IMR-90 (cell line): ENCODE results near the gene ALPI. TPM values are rescaled to one million over a fixed set of nuclear protein-coding genes. Genes with fewer than 3 reads are reported as not detected.

Experiments used
- ATAC-seq: fragments of 200-7000 bp; cut with Tn5 transposase; 2 replicates; pipeline ENCODE4 v1.9.1; 2020; ENCODE audit warnings: low read depth, mild to moderate bottlenecking, moderate library complexity
- BruUV-seq: library from RNA; stranded (reverse); fragments of 400-500 nt; replicated peaks from 2 replicates; lab custom pipeline; 2021; lab: Mats Ljungman, UMichigan
- CTCF ChIA-PET: fragments of 300-600 bp; formaldehyde crosslinking; extraction: SDS; loops from one replicate; lab custom pipeline; 2021; ENCODE audit warnings: antibody characterized with exemption; lab: Yijun Ruan, JAX
- POLR2A ChIA-PET: fragments of 300-600 bp; sonication (Branson Sonifier 250); formaldehyde crosslinking; loops from one replicate; lab custom pipeline; 2022; ENCODE audit warnings: antibody characterized with exemption; ENCODE audit not compliant: unreplicated experiment; lab: Charles Lee
- DNase-seq: peaks from one replicate; pipeline ENCODE4 v3.0.0; 2013
- H2AFZ ChIP-seq: replicated peaks from 2 replicates; pipeline ENCODE3; 2013; ENCODE audit warnings: low read length, mild to moderate bottlenecking; ENCODE audit not compliant: poor library complexity
- H2AK5ac ChIP-seq: 2 replicates; pipeline ENCODE4 v1.6.1; 2013; ENCODE audit warnings: low read depth, low read length, inconsistent platforms
- H2AK9ac ChIP-seq: replicated peaks from 2 replicates; pipeline ENCODE3; 2013; ENCODE audit warnings: mild to moderate bottlenecking, low read depth, low read length, moderate library complexity; ENCODE audit not compliant: poor library complexity
- H2BK120ac ChIP-seq: 2 replicates; pipeline ENCODE4 v1.6.1; 2013; ENCODE audit warnings: low read depth, low read length, inconsistent platforms
- H2BK15ac ChIP-seq: 3 replicates; pipeline ENCODE4 v1.6.1; 2013; ENCODE audit warnings: low read depth, low read length, inconsistent platforms
- H2BK20ac ChIP-seq: 2 replicates; pipeline ENCODE4 v1.6.1; 2013; ENCODE audit warnings: low read depth, mild to moderate bottlenecking, inconsistent platforms, low read length, moderate library complexity
- H2BK5ac ChIP-seq: 2 replicates; pipeline ENCODE4 v1.6.1; 2013; ENCODE audit warnings: mild to moderate bottlenecking, low read depth, low read length, inconsistent platforms; ENCODE audit not compliant: poor library complexity, severe bottlenecking
- H3K14ac ChIP-seq: replicated peaks from 2 replicates; pipeline ENCODE4 v1.6.1; 2013; ENCODE audit warnings: low read depth, low read length, inconsistent platforms
- H3K18ac ChIP-seq: 2 replicates; pipeline ENCODE4 v1.6.1; 2013; ENCODE audit warnings: low read depth, low read length, control low read depth
- H3K23ac ChIP-seq: 2 replicates; pipeline ENCODE4 v1.6.1; 2013; ENCODE audit warnings: low read depth, low read length, inconsistent platforms
- H3K27ac ChIP-seq: 2 replicates; pipeline ENCODE4 v1.5.1; 2013; ENCODE audit warnings: mild to moderate bottlenecking, control low read depth, low read length; ENCODE audit not compliant: insufficient read depth
- H3K27me3 ChIP-seq: 2 replicates; pipeline ENCODE4 v1.6.1; 2013; ENCODE audit warnings: low read length; ENCODE audit not compliant: control insufficient read depth, insufficient read depth
- H3K36me3 ChIP-seq: 2 replicates; pipeline ENCODE4 v1.6.1; 2013; ENCODE audit warnings: low read length, mixed read lengths; ENCODE audit not compliant: control insufficient read depth, insufficient read depth
- H3K4ac ChIP-seq: 2 replicates; pipeline ENCODE4 v1.6.1; 2013; ENCODE audit warnings: low read depth, low read length, inconsistent platforms
- H3K4me1 ChIP-seq: 2 replicates; pipeline ENCODE4 v1.6.1; 2013; ENCODE audit warnings: low read length, mixed read lengths; ENCODE audit not compliant: control insufficient read depth, insufficient read depth
- H3K4me2 ChIP-seq: 2 replicates; pipeline ENCODE4 v1.6.1; 2013; ENCODE audit warnings: low read depth, mild to moderate bottlenecking, control low read depth, low read length, moderate library complexity
- H3K4me3 ChIP-seq: 2 replicates; pipeline ENCODE4 v1.5.1; 2013; ENCODE audit warnings: low read depth, mild to moderate bottlenecking, control low read depth, low read length, moderate library complexity; ENCODE audit not compliant: insufficient read depth
- H3K56ac ChIP-seq: 2 replicates; pipeline ENCODE4 v1.6.1; 2013; ENCODE audit warnings: low read length, inconsistent platforms; ENCODE audit not compliant: insufficient read depth; ENCODE audit errors: extremely low read depth
- H3K79me1 ChIP-seq, 2 experiments: 2 replicates each; pipeline ENCODE4 v1.6.1; 2013; ENCODE audit warnings: low read length in 2 of 2, inconsistent platforms in 1 of 2, low read depth in 1 of 2
- H3K9ac ChIP-seq: 2 replicates; pipeline ENCODE4 v1.6.1; 2013; ENCODE audit warnings: low read depth, low read length, control low read depth
- H3K9me1 ChIP-seq: 2 replicates; pipeline ENCODE4 v1.6.1; 2013; ENCODE audit warnings: low read length, inconsistent platforms; ENCODE audit not compliant: insufficient read depth
- H3K9me3 ChIP-seq: 2 replicates; pipeline ENCODE4 v1.6.1; 2013; ENCODE audit warnings: low read length; ENCODE audit not compliant: control insufficient read depth, insufficient read depth
- H4K20me1 ChIP-seq: 2 replicates; pipeline ENCODE4 v1.6.1; 2013; ENCODE audit warnings: low read length, inconsistent platforms; ENCODE audit not compliant: insufficient read depth
- H4K5ac ChIP-seq: 2 replicates; pipeline ENCODE4 v1.6.1; 2013; ENCODE audit warnings: mild to moderate bottlenecking, low read depth, low read length, control low read depth
- H4K8ac ChIP-seq, 2 experiments: 2 replicates each; pipeline ENCODE4 v1.6.1; 2013; ENCODE audit warnings: low read depth in 2 of 2, low read length in 2 of 2, control low read depth in 1 of 2, inconsistent platforms in 1 of 2
- H4K91ac ChIP-seq: 2 replicates; pipeline ENCODE4 v1.6.1; 2013; ENCODE audit warnings: low read depth, low read length, inconsistent platforms; ENCODE audit not compliant: insufficient read depth
- CEBPB ChIP-seq: IDR thresholded peaks from 2 replicates; pipeline ENCODE4 v1.6.1; 2012; ENCODE audit warnings: low read depth, low read length, improper control_type of control experiment
- FOS ChIP-seq: fragments of 150-350 bp; IDR thresholded peaks from 2 replicates; pipeline ENCODE4 v1.6.1; 2016; ENCODE audit warnings: low read depth, low read length
- MAFK ChIP-seq: IDR thresholded peaks from 2 replicates; pipeline ENCODE4 v1.6.1; 2012; ENCODE audit warnings: low read depth, low read length, improper control_type of control experiment
- MXI1 ChIP-seq: IDR thresholded peaks from 2 replicates; pipeline ENCODE4 v1.6.1; 2012; ENCODE audit warnings: low read depth, mild to moderate bottlenecking, low read length, moderate library complexity, borderline replicate concordance
- NFE2L2 ChIP-seq: fragments of 150-350 bp; IDR thresholded peaks from 2 replicates; pipeline ENCODE4 v1.6.1; 2016; ENCODE audit warnings: low read depth, mild to moderate bottlenecking, low read length
- WGBS, 2 experiments: methylation state at CpG; one replicate each; pipeline versions ENCODE4 v1.1.5 to v1.1.7; 2013; ENCODE audit warnings: missing lambda C conversion rate in 2 of 2; ENCODE audit not compliant: insufficient read length in 1 of 2; ENCODE audit errors: extremely low coverage in 2 of 2; 5-methylcytosine and 5-hydroxymethylcytosine counted together
- dilution Hi-C: fragments of 300-500 bp; cut with HindIII; formaldehyde crosslinking; loops from one replicate; pipeline ENCODE4 v1.14.3; 2018; ENCODE audit warnings: low sequenced_read_pairs; ENCODE audit not compliant: unreplicated experiment
- in situ Hi-C: fragments of 300-500 bp; cut with MboI; formaldehyde crosslinking; loops from 3 replicates; pipeline ENCODE4 v1.14.3; 2019; ENCODE audit warnings: low sequenced_read_pairs, inconsistent platforms, mixed read lengths
- intact Hi-C: fragments of 100-400 bp; cut with micrococcal nuclease; formaldehyde crosslinking; loops from 2 replicates; pipeline ENCODE4 v1.10.0; 2022
- polyA plus RNA-seq, 3 experiments: library from polyadenylated mRNA; depleted of rRNA; stranded (reverse); fragments of >200 nt; gene quantifications; 2 replicates each; pipeline ENCODE4 v1.2.3, GENCODE V29; 2012; ENCODE audit warnings: low replicate concordance in 1 of 3
- total RNA-seq: library from RNA; depleted of rRNA; stranded (reverse); fragments of >200 nt; gene quantifications from 2 replicates; pipeline ENCODE4 v1.2.3, GENCODE V29; 2012
- TF ChIP-seq, protein P1 (sequence below): conservative IDR thresholded peaks from 2 replicates; pipeline ENCODE4 v1.5.1; 2012; ENCODE audit warnings: mild to moderate bottlenecking, low read depth, low read length, improper control_type of control experiment

ALPI gene
- total and polyA plus RNA-seq, 2 of the 4 experiments (the other 2 are of a cell fraction) = not detected

DNA sequence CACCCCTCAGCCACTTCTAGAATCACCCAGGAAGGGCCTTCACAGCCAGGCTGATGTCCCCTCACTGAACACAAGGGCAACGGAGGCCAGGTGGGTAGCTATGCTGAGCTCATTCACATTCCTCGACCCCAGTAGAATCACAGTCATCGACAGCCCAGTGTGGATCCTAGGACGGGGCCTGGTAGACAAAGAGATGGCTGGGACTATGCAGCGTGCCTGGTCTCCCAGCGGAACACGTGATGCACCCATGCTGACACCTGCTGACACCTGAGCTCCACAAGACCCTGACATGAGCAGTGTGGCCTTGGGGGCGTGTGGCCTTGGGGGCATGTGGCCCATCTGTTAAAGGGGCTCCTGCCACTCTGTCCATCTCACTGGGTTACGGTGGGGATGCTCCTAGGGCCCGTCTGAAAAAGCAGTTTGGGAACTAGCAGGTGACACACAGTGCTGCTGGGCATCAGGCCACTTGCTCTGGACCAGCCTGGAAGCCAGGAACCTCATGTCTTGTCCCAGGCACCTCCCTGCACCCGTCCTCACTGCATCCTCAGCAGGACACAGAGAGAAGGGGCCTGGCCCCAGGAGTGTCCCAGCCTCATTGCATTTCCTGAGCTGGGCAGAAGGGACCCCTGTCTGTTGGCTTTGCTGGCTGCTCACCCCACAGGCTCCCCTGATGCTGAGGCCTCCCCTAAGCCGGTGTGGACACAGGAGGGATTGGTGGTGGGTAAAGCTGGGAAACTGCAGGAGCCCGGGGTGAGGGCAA is 22.0 kb downstream of the ALPI start:
- ATAC-seq (no peak), DNase-seq (no peak)
- Histone ChIP-seq H3K56ac (no peak overlapping the region), H2AK5ac (no peak overlapping the region), H4K91ac (no peak overlapping the region), H2AFZ (peak overlapping the region; percentile 33), H3K79me1 (no peaks in the 10 kb centered on the region), H3K27ac (no peak overlapping the region), H3K4me3 (no peak overlapping the region), H4K5ac (no peak overlapping the region), H2BK15ac (no peak overlapping the region), H3K4me1 (no peaks in the 10 kb centered on the region), H3K9me3 (no peaks in the 10 kb centered on the region), H2BK5ac (no peak overlapping the region), H3K27me3 (peaks cover 51% of the 10 kb centered on the region), H4K20me1 (no peaks in the 10 kb centered on the region), H3K9me1 (no peaks in the 10 kb centered on the region), H3K4ac (no peak overlapping the region), H3K9ac (no peak overlapping the region), H2BK120ac (no peak overlapping the region), H3K23ac (no peak overlapping the region), H3K36me3 (no peaks in the 10 kb centered on the region), H3K14ac (no peak overlapping the region), H4K8ac (no peak overlapping the region), H3K18ac (no peak overlapping the region), H2AK9ac (no peak overlapping the region), H3K4me2 (no peak overlapping the region), H2BK20ac (no peak overlapping the region)
- WGBS, 2 experiments = 64% methylated on average over 5 of the region's 13 CpGs; no CpG with 5 or more reads in 1 of the 2 experiments
- no peak for TF ChIP-seq MAFK
- TF ChIP-seq, protein P1, sequence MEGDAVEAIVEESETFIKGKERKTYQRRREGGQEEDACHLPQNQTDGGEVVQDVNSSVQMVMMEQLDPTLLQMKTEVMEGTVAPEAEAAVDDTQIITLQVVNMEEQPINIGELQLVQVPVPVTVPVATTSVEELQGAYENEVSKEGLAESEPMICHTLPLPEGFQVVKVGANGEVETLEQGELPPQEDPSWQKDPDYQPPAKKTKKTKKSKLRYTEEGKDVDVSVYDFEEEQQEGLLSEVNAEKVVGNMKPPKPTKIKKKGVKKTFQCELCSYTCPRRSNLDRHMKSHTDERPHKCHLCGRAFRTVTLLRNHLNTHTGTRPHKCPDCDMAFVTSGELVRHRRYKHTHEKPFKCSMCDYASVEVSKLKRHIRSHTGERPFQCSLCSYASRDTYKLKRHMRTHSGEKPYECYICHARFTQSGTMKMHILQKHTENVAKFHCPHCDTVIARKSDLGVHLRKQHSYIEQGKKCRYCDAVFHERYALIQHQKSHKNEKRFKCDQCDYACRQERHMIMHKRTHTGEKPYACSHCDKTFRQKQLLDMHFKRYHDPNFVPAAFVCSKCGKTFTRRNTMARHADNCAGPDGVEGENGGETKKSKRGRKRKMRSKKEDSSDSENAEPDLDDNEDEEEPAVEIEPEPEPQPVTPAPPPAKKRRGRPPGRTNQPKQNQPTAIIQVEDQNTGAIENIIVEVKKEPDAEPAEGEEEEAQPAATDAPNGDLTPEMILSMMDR = no peak
- no peak for TF ChIP-seq NFE2L2
- no peak for TF ChIP-seq CEBPB
- TF ChIP-seq MXI1 = no peak
- TF ChIP-seq FOS = no peak
- BruUV-seq = no TSS peak
- ChIA-PET CTCF (no interaction called here), POLR2A (no interaction called here)
- in situ Hi-C loops = no loop called here
- intact Hi-C loops = no loop called here
- dilution Hi-C loops = no loop called here
